HG03521 (cell line): Measurements from ENCODE around the gene SYT17.

ENCODE experiments used
- ATAC-seq: cut with Tn5 transposase; IDR thresholded peaks from one replicate; pipeline ENCODE4 v1.9.1; 2021; ENCODE audit warnings: mild to moderate bottlenecking, moderate library complexity; ENCODE audit not compliant: unreplicated experiment

SYT17 gene

DNA sequence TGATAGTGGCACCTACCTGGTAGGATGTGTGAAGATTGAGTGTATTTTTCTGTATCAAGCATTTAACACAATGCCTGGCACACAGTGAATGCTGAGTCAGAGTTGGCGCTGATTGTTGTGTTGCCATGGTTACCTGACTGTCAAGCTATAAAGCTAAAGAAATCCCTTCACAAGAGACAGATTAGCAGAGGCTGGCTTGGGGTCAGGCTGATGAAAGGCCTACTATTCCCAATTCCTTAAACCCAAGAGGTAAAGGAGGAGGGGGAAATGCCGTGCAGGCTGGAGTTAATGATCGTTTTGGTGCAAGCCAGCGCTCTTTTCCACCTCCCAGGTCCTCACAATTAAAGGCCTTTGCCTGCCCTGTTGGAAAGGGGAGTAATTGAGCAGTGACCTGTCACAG, 123.4 kb downstream of the SYT17 start:
- no peak for ATAC-seq

DNA sequence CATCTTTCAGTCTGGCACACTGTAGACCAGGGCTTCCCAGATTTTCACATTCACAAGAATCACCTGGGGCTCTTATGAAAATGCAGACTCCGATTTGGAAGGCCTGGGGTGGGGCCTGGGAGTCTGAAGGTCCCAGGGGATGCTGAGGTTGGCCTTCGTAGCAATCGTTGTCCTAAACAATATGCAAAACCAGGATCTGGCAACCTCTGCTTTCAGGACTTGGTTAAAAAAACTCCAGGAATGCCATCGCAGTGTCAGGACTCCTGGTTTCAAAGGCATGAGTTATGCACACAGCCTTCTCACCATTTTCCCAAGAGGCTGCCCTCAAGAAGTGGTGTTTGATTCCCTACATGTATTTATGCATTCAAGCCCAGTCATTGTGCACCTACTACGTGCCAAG, 124.1 kb downstream of the SYT17 start:
- no peak for ATAC-seq

DNA sequence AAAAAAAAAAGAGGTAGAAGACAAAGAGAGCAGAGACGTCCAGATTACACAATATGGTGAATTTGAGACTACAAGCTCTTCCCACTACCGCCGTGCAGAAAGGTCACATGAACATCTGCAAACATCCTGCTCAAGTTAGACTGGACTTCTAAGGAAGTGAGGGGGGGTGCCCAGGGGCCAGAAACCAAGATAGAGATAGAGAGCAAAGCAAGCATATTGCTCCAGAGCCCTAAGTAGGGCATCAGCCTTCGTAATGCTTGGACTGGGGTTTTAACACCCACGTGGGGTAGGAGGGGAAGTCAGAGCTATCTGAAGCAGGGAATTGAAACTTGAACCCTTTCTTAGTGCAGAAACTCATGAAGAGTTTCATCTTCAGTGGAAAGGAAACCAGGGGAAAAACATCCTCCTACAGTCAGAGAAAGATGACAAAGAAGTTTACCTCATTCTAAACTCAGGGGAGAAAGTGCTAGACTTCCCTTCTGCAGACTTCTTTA, 126.2 kb downstream of the SYT17 start:
- peak; percentile 62 for ATAC-seq

DNA sequence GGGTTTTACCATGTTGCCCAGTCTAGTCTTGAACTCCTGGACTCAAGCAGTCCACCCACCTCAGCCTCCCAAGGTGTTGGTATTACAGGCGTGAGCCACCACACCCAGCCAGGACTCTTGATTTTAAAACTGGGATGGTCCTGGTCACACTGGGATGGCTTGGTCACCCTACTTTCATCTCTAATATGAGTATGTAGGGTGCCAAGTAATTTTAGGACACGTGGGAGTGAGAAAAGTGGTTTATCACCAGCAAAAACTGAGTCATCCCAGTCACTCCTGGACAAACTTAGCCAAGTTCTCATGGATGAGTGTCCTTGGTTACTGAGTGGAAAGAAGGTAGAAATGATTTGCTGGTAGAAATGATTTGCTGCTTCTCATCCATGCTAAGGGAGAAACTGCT, 127.4 kb downstream of the SYT17 start:
- ATAC-seq, result no peak

DNA sequence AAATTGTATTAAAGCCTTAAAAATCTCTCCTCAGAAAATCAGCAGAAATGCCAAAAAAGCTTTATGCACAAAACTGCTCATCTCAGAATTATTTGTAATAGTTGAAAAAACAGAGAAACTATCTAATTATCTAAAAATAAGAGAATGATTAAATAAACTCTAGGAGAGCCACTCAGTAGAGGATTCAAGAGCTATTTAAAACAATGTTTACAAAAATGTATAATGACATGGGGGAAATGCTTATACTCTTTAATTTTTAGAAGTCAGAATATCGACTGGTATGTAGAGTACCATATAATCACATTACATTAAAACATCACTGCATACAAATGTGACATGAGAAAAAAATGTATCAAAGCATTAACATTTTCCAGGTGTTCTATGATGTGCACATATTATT, 129.4 kb downstream of the SYT17 start:
- no peak for ATAC-seq

DNA sequence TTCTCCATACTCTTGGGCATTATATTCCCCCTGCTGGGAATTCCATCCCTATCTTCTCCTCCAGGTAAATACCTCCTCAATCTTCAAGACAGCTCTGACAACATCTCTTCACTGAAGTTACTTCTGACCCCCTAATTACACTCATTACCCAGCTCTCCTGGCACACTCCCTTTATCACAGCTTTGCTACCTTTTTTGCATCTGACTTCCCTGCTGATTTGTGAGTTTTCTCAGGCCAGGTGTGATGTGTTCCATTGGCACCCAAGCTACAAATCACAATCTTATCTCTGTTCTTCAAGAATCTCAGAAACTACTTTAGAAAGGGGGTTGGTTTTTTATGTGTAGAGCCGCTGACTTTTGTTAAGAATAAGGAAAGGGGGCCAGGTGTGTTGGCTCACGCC, 131.5 kb downstream of the SYT17 start:
- no peak for ATAC-seq

DNA sequence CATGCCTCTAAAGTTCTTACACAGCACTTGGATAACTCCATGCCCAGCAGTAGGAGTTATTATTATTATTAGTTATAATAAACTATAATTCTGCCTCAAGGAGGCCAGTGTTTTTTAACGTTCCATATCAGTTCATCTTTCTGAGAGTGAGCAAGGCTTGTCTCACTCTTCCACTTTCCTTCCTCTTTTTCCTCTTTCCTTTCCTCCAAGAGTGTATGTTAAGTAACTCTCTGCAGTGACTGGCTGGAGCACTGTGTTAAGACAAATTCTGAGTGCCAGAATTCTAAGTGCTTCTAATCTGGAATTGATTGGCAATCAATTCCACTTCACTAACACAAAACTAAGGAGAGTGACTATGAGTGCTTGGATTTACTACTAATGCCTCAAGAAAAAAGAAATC, 133.9 kb downstream of the SYT17 start:
- no peak for ATAC-seq

DNA sequence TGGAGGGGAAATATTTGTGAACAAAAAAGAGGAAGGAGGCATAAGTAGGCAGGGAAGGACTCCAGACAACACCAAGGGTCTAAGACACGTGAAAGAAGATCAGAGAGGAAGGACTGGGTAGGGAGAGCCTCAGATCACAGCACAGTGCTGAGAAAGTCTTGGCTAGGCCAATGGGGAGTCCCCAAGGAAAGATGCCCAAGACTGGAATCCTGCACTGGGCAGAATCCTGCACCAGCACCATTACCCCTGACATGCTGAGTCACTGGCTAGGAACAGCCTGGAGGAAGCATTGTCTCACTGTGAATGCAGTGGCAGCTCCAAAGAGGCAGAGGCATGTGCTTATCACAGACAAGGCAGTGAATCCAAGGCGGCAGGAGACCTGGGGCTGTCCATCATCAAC, 136.7 kb downstream of the SYT17 start:
- ATAC-seq, result no peak

DNA sequence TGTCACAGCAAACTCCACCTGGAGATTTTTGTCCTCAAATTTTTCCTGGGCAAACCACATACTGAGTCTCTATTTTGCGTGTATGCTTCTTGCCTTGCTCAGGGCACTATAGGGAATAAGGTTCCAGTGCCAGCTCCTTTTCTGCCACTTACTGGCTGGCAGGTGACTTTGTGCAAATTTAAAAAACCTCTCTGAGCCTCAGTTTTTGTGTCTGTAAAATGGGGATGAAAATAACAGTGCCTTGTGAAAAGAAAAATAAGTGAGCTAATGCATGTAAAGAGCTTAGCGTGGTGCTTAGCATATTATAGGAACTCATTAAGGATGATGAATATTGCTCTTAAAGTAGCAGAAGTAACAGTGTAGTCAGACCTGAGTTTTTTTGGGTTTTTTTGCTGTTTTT, 137.4 kb downstream of the SYT17 start:
- no peak for ATAC-seq

DNA sequence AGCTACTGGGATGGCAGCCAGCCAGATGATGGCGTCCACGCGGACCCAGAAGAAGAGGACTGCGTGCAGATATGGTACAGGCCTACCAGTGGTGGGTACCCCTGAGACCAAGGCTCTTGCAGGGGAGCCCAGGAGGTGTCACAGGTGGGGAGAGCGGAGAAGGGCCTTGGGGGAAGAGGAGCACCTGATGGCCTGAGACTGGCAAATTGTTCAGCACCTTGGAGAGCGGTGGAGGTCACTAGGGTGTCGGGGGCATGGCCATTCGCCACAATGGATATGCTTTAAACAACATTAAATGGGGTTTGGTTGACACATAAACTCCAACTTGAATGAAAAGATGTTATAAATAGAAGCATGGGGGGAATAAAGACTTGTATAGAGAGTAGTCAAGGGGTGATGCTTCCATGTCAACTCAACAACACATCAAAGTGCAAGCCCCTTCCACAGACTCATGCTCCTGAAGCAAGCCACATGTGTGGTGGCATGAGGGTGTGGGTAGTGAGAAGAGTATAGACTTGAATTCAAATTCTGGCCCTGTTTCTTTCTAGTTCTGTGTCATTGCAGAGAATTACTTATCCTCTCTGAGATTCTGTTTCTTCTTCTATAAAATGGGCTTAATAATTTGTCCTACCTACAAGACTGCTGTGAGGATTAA, 139.7 kb downstream of the SYT17 start:
- no peak for ATAC-seq

DNA sequence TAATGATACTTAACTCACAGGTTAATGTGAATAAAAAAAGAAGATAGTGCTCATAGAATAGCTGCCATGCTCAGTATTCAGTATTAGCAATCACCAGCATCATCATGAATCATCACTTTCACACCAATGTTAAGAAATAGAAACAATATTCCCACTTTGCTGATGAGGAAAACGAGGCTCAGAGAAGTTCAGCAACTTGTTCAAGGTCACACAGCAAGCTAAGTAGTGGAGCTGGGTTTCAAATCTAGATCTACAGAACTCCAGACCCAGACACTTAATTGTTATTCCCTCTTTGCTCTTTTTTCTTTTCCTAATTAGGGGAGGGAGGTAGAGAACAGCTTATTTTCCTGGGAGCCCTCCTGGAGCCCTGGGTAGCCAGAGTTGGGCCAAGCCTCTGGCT, 140.4 kb downstream of the SYT17 start:
- no peak for ATAC-seq

DNA sequence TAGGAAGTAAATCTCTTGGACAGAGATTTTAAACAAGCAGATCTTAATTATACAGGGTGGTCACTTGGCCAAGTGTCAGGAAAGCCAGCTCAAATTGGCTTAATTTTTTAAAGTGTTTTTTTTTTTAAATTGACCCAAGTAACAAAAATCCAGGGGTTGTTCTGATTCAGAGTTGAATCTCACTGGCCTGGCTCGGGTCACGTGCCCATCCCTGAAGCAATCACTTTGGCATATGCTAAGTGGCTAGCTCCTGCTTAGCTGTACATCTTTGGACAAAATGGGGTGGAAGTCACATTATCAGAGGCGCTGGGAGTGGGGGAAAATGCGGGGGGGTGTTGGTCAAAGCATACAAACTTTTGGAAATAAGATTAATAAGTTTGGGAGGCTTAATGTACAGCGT, 141.1 kb downstream of the SYT17 start:
- ATAC-seq, result no peak

DNA sequence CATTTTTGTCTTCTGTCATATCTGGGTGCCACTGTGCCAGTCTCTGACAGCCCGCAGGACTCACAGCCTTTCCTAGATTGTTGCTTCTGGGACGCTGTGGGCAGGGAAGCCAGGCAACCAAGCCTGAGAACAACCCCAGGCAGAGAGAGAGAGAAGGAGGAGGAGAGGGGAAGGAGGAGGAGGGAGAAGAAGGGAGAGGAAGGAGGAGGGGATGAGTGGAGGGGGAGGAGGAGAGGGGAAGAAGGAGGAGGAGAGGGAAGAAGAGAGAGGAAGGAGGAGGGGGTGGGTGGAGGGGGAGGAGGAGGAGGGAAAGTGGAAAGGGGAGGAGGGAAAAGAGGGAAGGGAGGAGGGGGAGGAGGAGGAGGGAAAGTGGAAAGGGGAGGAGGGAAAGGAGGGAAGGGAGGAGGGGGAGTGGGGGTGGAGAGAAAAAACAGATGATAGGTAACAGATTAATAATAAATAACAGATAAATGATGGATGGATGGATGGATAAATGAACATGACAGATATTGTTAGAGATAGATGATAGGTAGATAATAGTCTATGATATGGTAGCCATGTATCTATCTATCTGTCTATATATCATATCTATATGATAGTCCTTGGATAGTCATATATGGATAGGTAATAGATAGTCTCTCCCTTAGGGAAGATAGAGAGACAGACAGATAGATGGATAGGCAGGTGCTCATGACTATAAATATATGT, 146.8 kb downstream of the SYT17 start:
- no peak for ATAC-seq

DNA sequence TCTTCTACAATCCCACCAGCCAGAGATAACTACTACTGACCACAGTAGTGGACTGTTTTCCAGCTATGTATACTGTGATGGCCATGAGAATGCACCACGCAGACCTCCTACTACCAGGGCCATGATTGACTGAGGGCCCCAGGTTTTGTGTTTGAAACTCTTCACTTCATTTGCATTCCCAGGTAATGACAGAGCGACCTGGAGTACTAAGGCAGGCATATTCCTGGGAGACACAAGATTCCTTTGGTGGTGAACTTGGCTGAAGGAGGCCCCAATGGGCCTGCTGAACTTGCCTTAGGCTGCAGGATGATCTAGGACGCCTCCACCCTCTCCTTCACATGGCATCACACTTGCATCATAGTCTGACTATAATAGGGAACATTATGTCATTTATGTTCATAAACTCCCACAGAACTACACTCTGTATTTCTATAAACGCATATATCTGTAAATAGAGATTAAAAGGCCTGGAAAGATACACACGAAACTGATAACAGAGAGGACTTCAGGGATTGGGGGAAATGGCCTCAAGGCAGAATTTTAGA, 147.9 kb downstream of the SYT17 start:
- ATAC-seq, result no peak

DNA sequence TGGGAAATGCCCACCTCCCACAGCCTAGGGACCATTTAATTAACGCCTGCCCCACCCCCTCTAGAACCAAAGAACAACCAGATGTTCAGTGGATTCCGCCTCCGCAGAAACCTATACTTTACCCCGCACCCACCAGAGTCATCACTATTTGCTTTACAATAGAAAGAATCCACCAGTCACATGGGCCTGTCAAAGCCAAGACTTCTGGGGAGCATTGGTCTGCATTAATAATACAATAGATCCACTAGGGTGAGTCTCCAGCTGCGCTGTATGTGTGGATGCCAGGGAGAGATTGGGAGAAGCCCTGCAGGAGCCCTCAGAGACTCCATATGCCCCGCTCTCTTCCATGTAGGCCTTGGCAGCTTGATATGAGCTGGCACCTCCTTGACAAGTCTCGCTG, 148.8 kb downstream of the SYT17 start:
- ATAC-seq, result no peak
